Common myeloid progenitor, CD34-positive (primary cell): ENCODE results near the gene TCTN3.

ENCODE experiments used
- CTCF ChIA-PET: fragments of 350-600 bp; sonication (Branson Sonifier 250); formaldehyde crosslinking; loops from one replicate; lab custom pipeline; 2021; ENCODE audit warnings: antibody characterized with exemption; lab: Charles Lee
- POLR2A ChIA-PET: fragments of 350-600 bp; sonication (Branson Sonifier 250); formaldehyde crosslinking; loops from one replicate; lab custom pipeline; 2021; ENCODE audit warnings: antibody characterized with exemption; lab: Charles Lee
- DNase-seq, 3 donors: peaks; one replicate each; pipeline versions ENCODE4 v3.0.0 to v3.0.0-alpha.2; 2013
- H3K27ac ChIP-seq, 2 experiments: 1 replicate in 1 of 2; 2 replicates in 1 of 2; pipeline ENCODE4 v1.7.0; 2013; ENCODE audit warnings: inconsistent platforms in 2 of 2, low read length in 2 of 2, mild to moderate bottlenecking in 2 of 2, low read depth in 1 of 2, moderate library complexity in 1 of 2; ENCODE audit not compliant: severe bottlenecking in 2 of 2, insufficient read depth in 1 of 2, poor library complexity in 1 of 2
- H3K27me3 ChIP-seq, 5 experiments: replicated peaks in 2 of 5; 1 replicate in 3 of 5; 2 replicates in 2 of 5; pipeline versions ENCODE4 v1.6.1 to v1.7.0; 2013; ENCODE audit warnings: low read length in 4 of 5, mild to moderate bottlenecking in 2 of 5, moderate library complexity in 2 of 5, inconsistent platforms in 1 of 5; ENCODE audit not compliant: insufficient read depth in 5 of 5, control insufficient read depth in 4 of 5
- H3K36me3 ChIP-seq, 4 experiments: 1 replicate in 2 of 4; 2 replicates in 2 of 4; pipeline versions ENCODE4 v1.6.1 to v1.7.0; 2013; ENCODE audit warnings: low read length in 3 of 4, control low read depth in 1 of 4, mild to moderate bottlenecking in 1 of 4; ENCODE audit not compliant: control insufficient read depth in 4 of 4, insufficient read depth in 4 of 4
- H3K4me1 ChIP-seq, 4 experiments: 1 replicate in 3 of 4; 2 replicates in 1 of 4; pipeline versions ENCODE4 v1.6.1 to v1.7.1; 2013; ENCODE audit warnings: low read length in 3 of 4, mild to moderate bottlenecking in 3 of 4, control low read depth in 1 of 4, inconsistent platforms in 1 of 4, moderate library complexity in 1 of 4; ENCODE audit not compliant: control insufficient read depth in 4 of 4, insufficient read depth in 4 of 4; ENCODE audit errors: control extremely low read depth in 1 of 4
- H3K4me3 ChIP-seq, 7 experiments: 1 replicate in 4 of 7; 2 replicates in 3 of 7; pipeline versions ENCODE4 v1.5.1 to v1.7.0; 2013; ENCODE audit warnings: mild to moderate bottlenecking in 7 of 7, low read length in 6 of 7, moderate library complexity in 6 of 7, inconsistent platforms in 2 of 7, low read depth in 2 of 7, control low read depth in 1 of 7; ENCODE audit not compliant: insufficient read depth in 4 of 7, control insufficient read depth in 1 of 7; ENCODE audit errors: extremely low read depth in 1 of 7
- H3K9me3 ChIP-seq, 5 experiments: 1 replicate in 4 of 5; 2 replicates in 1 of 5; pipeline versions ENCODE4 v1.6.1 to v1.7.1; 2013; ENCODE audit warnings: low read length in 4 of 5, mild to moderate bottlenecking in 2 of 5, inconsistent platforms in 1 of 5, low read depth in 1 of 5, moderate library complexity in 1 of 5; ENCODE audit not compliant: control insufficient read depth in 4 of 5, insufficient read depth in 2 of 5; ENCODE audit errors: control extremely low read depth in 1 of 5
- WGBS: methylation state at CpG from one replicate; pipeline ENCODE4 v1.1.5; 2013; ENCODE audit not compliant: insufficient coverage; 5-methylcytosine and 5-hydroxymethylcytosine counted together

The TCTN3 gene

GRCh38 chr10:95653895-95654294 lies 39.8 kb downstream of the TCTN3 start:
- no peak for DNase-seq
- no peaks in the 10 kb centered on the region for H3K27me3 ChIP-seq
- CTCF ChIA-PET: no interaction called here
- no peak overlapping the region for H3K4me3 ChIP-seq
- peaks cover 0 to 8% (median 7%) of the 10 kb centered on the region in 5 experiments for H3K9me3 ChIP-seq
- H3K36me3 ChIP-seq: peaks cover 11 to 34% (median 24%) of the 10 kb centered on the region in 4 experiments
- WGBS: 95% methylated on average over 4 of the region's 5 CpGs
- POLR2A ChIA-PET: no interaction called here
- H3K4me1 ChIP-seq: peaks cover 7 to 13% (median 9%) of the 10 kb centered on the region in 4 experiments
- H3K27ac ChIP-seq: no peak overlapping the region

- peaks cover 0 to 8% (median 7%) of the 10 kb centered on the region in 5 experiments for H3K9me3 ChIP-seq
- H3K27me3 ChIP-seq: no peaks in the 10 kb centered on the region
- WGBS: no CpG with 5 or more reads among the region's 1 CpG
- H3K27ac ChIP-seq: no peak overlapping the region
- DNase-seq: no peak
- CTCF ChIA-PET: no interaction called here
- POLR2A ChIA-PET: interaction anchor here (0.6 kb wide), 1 partner anchor 43 kb away, joined by 3 read pairs; no protein-coding TSS in a partner anchor
- H3K36me3 ChIP-seq: peaks cover 24 to 57% (median 39%) of the 10 kb centered on the region in 4 experiments
- peaks cover 4 to 11% (median 9%) of the 10 kb centered on the region in 4 experiments for H3K4me1 ChIP-seq
- no peak overlapping the region for H3K4me3 ChIP-seq
Measured at GRCh38 chr10:95651346-95652060, 42.2 kb downstream of the TCTN3 start.

GRCh38 chr10:95650232-95650631 lies 43.5 kb downstream of the TCTN3 start:
- POLR2A ChIA-PET: no interaction called here
- CTCF ChIA-PET: interaction anchor here (0.9 kb wide), 1 partner anchor 286 kb away, joined by 5 read pairs; no protein-coding TSS in a partner anchor

GRCh38 chr10:95648138-95648537 lies 45.6 kb downstream of the TCTN3 start:
- Histone ChIP-seq H3K27ac (no peak overlapping the region), H3K36me3 (peaks cover 23 to 73% (median 53%) of the 10 kb centered on the region in 4 experiments), H3K4me1 (peaks cover 0 to 3% (median 0%) of the 10 kb centered on the region in 4 experiments), H3K27me3 (no peaks in the 10 kb centered on the region), H3K4me3 (no peak overlapping the region), H3K9me3 (peaks cover 0 to 8% (median 7%) of the 10 kb centered on the region in 5 experiments)
- CTCF ChIA-PET: interaction anchor here (1.2 kb wide), 1 partner anchor 16 kb away, joined by 3 read pairs; no protein-coding TSS in a partner anchor
- no CpG with 5 or more reads among the region's 1 CpG for WGBS
- POLR2A ChIA-PET: no interaction called here
- DNase-seq: no peak

More at GRCh38 chr10:95650232-95650631, 43.5 kb downstream of the TCTN3 start:
- peaks cover 0 to 8% (median 7%) of the 10 kb centered on the region in 5 experiments for H3K9me3 ChIP-seq
- no CpG with 5 or more reads among the region's 2 CpGs for WGBS
- H3K27ac ChIP-seq: no peak overlapping the region
- no peaks in the 10 kb centered on the region for H3K27me3 ChIP-seq
- no peak overlapping the region for H3K4me3 ChIP-seq
- H3K4me1 ChIP-seq: peaks cover 0 to 10% (median 2%) of the 10 kb centered on the region in 4 experiments
- H3K36me3 ChIP-seq: peaks cover 25 to 66% (median 49%) of the 10 kb centered on the region in 4 experiments
- DNase-seq: no peak

GRCh38 chr10:95646160-95646559 lies 47.6 kb downstream of the TCTN3 start:
- DNase-seq: no peak
- CTCF ChIA-PET: no interaction called here
- POLR2A ChIA-PET: no interaction called here
- peaks cover 0 to 2% (median 0%) of the 10 kb centered on the region in 5 experiments for H3K9me3 ChIP-seq
- H3K27me3 ChIP-seq: no peaks in the 10 kb centered on the region
- WGBS: 100% methylated on average over 1 of the region's 1 CpG
- no peak overlapping the region for H3K4me3 ChIP-seq
- peaks cover 0 to 3% (median 0%) of the 10 kb centered on the region in 4 experiments for H3K4me1 ChIP-seq
- no peak overlapping the region for H3K27ac ChIP-seq
- peaks cover 20 to 71% (median 45%) of the 10 kb centered on the region in 4 experiments for H3K36me3 ChIP-seq

- H3K27me3 ChIP-seq: no peaks in the 10 kb centered on the region
- H3K4me1 ChIP-seq: peaks cover 0 to 3% (median 0%) of the 10 kb centered on the region in 4 experiments
- H3K9me3 ChIP-seq: no peaks in the 10 kb centered on the region
- H3K36me3 ChIP-seq: peaks cover 26 to 73% (median 50%) of the 10 kb centered on the region in 4 experiments
- no peak overlapping the region for H3K4me3 ChIP-seq
- CTCF ChIA-PET: no interaction called here
- POLR2A ChIA-PET: no interaction called here
- WGBS: 100% methylated on average over 1 of the region's 1 CpG
- H3K27ac ChIP-seq: no peak overlapping the region
- DNase-seq: no peak
Measured at GRCh38 chr10:95644901-95645300, 48.8 kb downstream of the TCTN3 start.

- ChIA-PET CTCF (no interaction called here), POLR2A (interaction anchor here (0.6 kb wide), 1 partner anchor 254 kb away, joined by 6 read pairs; no protein-coding TSS in a partner anchor)
- Histone ChIP-seq H3K4me1 (peaks cover 0 to 3% (median 0%) of the 10 kb centered on the region in 4 experiments), H3K27me3 (no peaks in the 10 kb centered on the region), H3K36me3 (peaks cover 25 to 74% (median 51%) of the 10 kb centered on the region in 4 experiments), H3K27ac (no peak overlapping the region), H3K9me3 (no peaks in the 10 kb centered on the region), H3K4me3 (no peak overlapping the region)
- no peak for DNase-seq
- 100% methylated on average over 1 of the region's 1 CpG for WGBS
Measured at GRCh38 chr10:95640891-95641315, 52.8 kb downstream of the TCTN3 start.
